ENCODE results near the gene SH3PXD2B.

SH3PXD2B gene

GRCh38 chr5:172311605-172312004 is 142.7 kb downstream of the SH3PXD2B start:
- TF ChIP-seq EZH2 (IDR thresholded peaks at IDR 0.05; ENCODE audit: borderline replicate concordance, low read depth, low read length, severe bottlenecking) (no peak), CTCF (IDR thresholded peaks at IDR 0.05; ENCODE audit: borderline replicate concordance, extremely low read depth, low read length, poor library complexity, severe bottlenecking) (no peak)

GRCh38 chr5:172311026-172311425 is 143.3 kb downstream of the SH3PXD2B start:
- Histone ChIP-seq H3K4me1 (ENCODE audit: insufficient read depth, low read length) (no peaks in the 10 kb centered on the region), H4K20me1 (ENCODE audit: insufficient read depth, low read length) (no peaks in the 10 kb centered on the region), H3K4me3 (ENCODE audit: low read depth in 1 of 2, low read length in 2 of 2) (no peak overlapping the region), H3K9ac (ENCODE audit: low read depth, low read length) (no peak overlapping the region), H3K9me3 (ENCODE audit: insufficient read depth, low read length, severe bottlenecking) (no peaks in the 10 kb centered on the region), H3K27ac (ENCODE audit: low read length) (no peak overlapping the region), H2AFZ (ENCODE audit: low read depth, low read length) (no peak overlapping the region), H3K79me2 (ENCODE audit: insufficient read depth, low read length) (no peaks in the 10 kb centered on the region), H3K36me3 (ENCODE audit: insufficient read depth, low read length) (no peaks in the 10 kb centered on the region), H3K27me3 (ENCODE audit: insufficient read depth, low read length, poor library complexity) (no peaks in the 10 kb centered on the region), H3K4me2 (ENCODE audit: insufficient read depth, low read length) (no peak overlapping the region)
- no peak for TF ChIP-seq EZH2 (IDR thresholded peaks at IDR 0.05; ENCODE audit: borderline replicate concordance, low read depth, low read length, severe bottlenecking)
- TF ChIP-seq CTCF (IDR thresholded peaks at IDR 0.05; ENCODE audit: borderline replicate concordance, extremely low read depth, low read length, poor library complexity, severe bottlenecking): no peak
- no peak for ATAC-seq (ENCODE audit: insufficient read depth, low read depth)
- DNase-seq: no peak

More at GRCh38 chr5:172311605-172312004, 142.7 kb downstream of the SH3PXD2B start:
- no peaks in the 10 kb centered on the region for H3K9me3 ChIP-seq (ENCODE audit: insufficient read depth, low read length, severe bottlenecking)
- H3K27me3 ChIP-seq (ENCODE audit: insufficient read depth, low read length, poor library complexity): no peaks in the 10 kb centered on the region
- H4K20me1 ChIP-seq (ENCODE audit: insufficient read depth, low read length): no peaks in the 10 kb centered on the region
- H3K36me3 ChIP-seq (ENCODE audit: insufficient read depth, low read length): no peaks in the 10 kb centered on the region
- H3K4me1 ChIP-seq (ENCODE audit: insufficient read depth, low read length): no peaks in the 10 kb centered on the region
- ATAC-seq (ENCODE audit: insufficient read depth, low read depth) (no peak), DNase-seq (no peak)
- no peak overlapping the region for H3K27ac ChIP-seq (ENCODE audit: low read length)
- no peak overlapping the region for H3K4me2 ChIP-seq (ENCODE audit: insufficient read depth, low read length)
- no peaks in the 10 kb centered on the region for H3K79me2 ChIP-seq (ENCODE audit: insufficient read depth, low read length)
- no peak overlapping the region for H2AFZ ChIP-seq (ENCODE audit: low read depth, low read length)
- no peak overlapping the region for H3K9ac ChIP-seq (ENCODE audit: low read depth, low read length)
- no peak overlapping the region for H3K4me3 ChIP-seq (ENCODE audit: low read depth in 1 of 2, low read length in 2 of 2)

- Histone ChIP-seq H3K27ac (ENCODE audit: low read length) (no peak overlapping the region), H3K79me2 (ENCODE audit: insufficient read depth, low read length) (no peaks in the 10 kb centered on the region), H3K9me3 (ENCODE audit: insufficient read depth, low read length, severe bottlenecking) (no peaks in the 10 kb centered on the region), H3K4me2 (ENCODE audit: insufficient read depth, low read length) (no peak overlapping the region), H3K27me3 (ENCODE audit: insufficient read depth, low read length, poor library complexity) (no peaks in the 10 kb centered on the region), H3K4me1 (ENCODE audit: insufficient read depth, low read length) (no peaks in the 10 kb centered on the region), H4K20me1 (ENCODE audit: insufficient read depth, low read length) (no peaks in the 10 kb centered on the region), H3K9ac (ENCODE audit: low read depth, low read length) (no peak overlapping the region), H3K36me3 (ENCODE audit: insufficient read depth, low read length) (no peaks in the 10 kb centered on the region), H3K4me3 (ENCODE audit: low read depth in 1 of 2, low read length in 2 of 2) (no peak overlapping the region), H2AFZ (ENCODE audit: low read depth, low read length) (no peak overlapping the region)
- DNase-seq (no peak), ATAC-seq (ENCODE audit: insufficient read depth, low read depth) (no peak)
- TF ChIP-seq CTCF (IDR thresholded peaks at IDR 0.05; ENCODE audit: borderline replicate concordance, extremely low read depth, low read length, poor library complexity, severe bottlenecking) (no peak), EZH2 (IDR thresholded peaks at IDR 0.05; ENCODE audit: borderline replicate concordance, low read depth, low read length, severe bottlenecking) (no peak)
Observed at GRCh38 chr5:172305380-172305779, 148.9 kb downstream of the SH3PXD2B start.

Data from DND-41 (cell line).